ENCODE data around the gene SLC15A5. TPM values are rescaled to one million over a fixed set of nuclear protein-coding genes. Genes with fewer than 3 reads are reported as not detected.

Gene SLC15A5
- total and polyA plus RNA-seq, 12 donors, result not detected

DNA sequence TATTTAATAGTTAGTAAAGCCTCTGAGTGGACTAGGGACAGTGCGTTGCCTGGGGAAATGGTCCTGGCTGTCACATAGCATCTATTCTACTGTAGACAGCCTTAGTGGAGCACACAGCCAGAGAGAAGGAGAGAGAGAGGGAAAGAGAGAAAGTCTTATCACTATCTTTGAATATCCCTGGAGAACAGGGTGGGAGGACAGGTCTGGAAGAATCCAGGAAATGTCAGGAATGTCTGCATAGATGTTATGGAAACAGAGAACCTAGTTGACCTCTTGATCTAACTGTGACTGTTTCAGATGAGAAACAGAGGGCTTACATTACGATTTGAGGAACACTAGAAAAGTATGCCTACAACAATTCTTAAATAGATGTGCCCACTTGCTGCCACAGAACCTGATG, 92.8 kb downstream of the SLC15A5 start:
- WGBS, 2 donors, result 33 to 41% methylated on average over 2 of the region's 2 CpGs
- peaks cover 0 to 6% (median 0%) of the 10 kb centered on the region in 7 donors for H3K27me3 ChIP-seq
- intact Hi-C loops (cut with DNase I), result no loop called here
- TF ChIP-seq, protein P1, sequence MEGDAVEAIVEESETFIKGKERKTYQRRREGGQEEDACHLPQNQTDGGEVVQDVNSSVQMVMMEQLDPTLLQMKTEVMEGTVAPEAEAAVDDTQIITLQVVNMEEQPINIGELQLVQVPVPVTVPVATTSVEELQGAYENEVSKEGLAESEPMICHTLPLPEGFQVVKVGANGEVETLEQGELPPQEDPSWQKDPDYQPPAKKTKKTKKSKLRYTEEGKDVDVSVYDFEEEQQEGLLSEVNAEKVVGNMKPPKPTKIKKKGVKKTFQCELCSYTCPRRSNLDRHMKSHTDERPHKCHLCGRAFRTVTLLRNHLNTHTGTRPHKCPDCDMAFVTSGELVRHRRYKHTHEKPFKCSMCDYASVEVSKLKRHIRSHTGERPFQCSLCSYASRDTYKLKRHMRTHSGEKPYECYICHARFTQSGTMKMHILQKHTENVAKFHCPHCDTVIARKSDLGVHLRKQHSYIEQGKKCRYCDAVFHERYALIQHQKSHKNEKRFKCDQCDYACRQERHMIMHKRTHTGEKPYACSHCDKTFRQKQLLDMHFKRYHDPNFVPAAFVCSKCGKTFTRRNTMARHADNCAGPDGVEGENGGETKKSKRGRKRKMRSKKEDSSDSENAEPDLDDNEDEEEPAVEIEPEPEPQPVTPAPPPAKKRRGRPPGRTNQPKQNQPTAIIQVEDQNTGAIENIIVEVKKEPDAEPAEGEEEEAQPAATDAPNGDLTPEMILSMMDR (IDR thresholded peaks at IDR 0.05), result no peak
- no peak for ATAC-seq
- no peak for DNase-seq
- no peak overlapping the region for H3K4me3 ChIP-seq
- H3K27ac ChIP-seq, result no peak overlapping the region
- H3K4me1 ChIP-seq, result no peaks in the 10 kb centered on the region
- no peaks in the 10 kb centered on the region for H3K36me3 ChIP-seq
- H3K9me3 ChIP-seq, result peaks cover 0 to 10% (median 0%) of the 10 kb centered on the region in 11 donors

DNA sequence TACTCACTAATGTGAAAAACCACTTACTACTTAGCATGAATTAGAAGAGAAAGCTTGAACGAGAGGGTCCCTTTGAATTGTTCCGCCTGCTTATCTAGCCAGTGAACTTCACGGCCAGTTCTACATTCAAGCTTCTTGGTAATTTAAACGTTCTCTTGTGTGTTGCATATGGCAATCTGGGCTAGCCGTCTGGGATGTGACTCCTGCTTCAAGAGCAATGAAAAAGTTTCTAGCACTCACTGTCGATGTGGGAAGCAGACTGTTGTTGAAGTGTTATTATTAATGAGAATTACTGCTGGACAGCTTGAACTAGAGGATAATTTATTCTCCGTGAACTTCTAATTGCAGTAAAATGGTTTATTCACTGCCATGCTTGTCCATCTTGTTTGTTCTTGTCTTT, 93.9 kb downstream of the SLC15A5 start:
- Histone ChIP-seq H3K9me3 (peaks cover 0 to 10% (median 0%) of the 10 kb centered on the region in 11 donors), H3K4me1 (no peaks in the 10 kb centered on the region), H3K36me3 (no peaks in the 10 kb centered on the region), H3K27ac (no peak overlapping the region), H3K27me3 (peaks cover 0 to 6% (median 0%) of the 10 kb centered on the region in 7 donors), H3K4me3 (no peak overlapping the region)
- WGBS, 2 donors, result 83 to 87% methylated on average over 7 of the region's 7 CpGs
- DNase-seq (no peak), ATAC-seq (no peak)
- TF ChIP-seq, protein P1 (IDR thresholded peaks at IDR 0.05), result no peak
- intact Hi-C loops (cut with DNase I), result no loop called here

DNA sequence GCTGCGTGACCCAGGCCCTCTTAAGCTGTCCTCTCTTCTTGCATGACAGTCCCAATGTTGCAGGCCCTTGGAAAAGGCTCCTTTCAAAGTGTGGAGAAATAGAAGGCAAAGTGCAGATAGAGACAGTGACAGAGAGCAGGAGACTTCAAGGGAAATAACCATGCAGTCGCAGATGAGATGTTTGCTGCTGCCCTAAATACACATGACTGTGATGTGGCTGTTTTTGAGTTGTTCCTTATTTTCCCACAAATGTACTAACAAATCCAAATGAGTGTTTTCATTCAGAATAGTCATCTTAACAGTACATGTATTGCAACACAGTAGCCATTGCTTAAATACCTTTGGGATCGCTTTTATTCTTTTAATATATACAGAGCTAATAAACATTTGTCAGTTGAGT, 101.6 kb downstream of the SLC15A5 start:
- ATAC-seq (peak in 3 of 8 donors; percentile 52 to 63 (median 53)), DNase-seq (no peak)
- Histone ChIP-seq H3K27me3 (no peaks in the 10 kb centered on the region), H3K36me3 (no peaks in the 10 kb centered on the region), H3K4me3 (no peak overlapping the region), H3K27ac (no peak overlapping the region), H3K4me1 (no peaks in the 10 kb centered on the region), H3K9me3 (peaks cover 0 to 10% (median 0%) of the 10 kb centered on the region in 11 donors)
- WGBS, 2 donors, result 50 to 58% methylated on average over 3 of the region's 3 CpGs
- TF ChIP-seq, protein P1 (IDR thresholded peaks at IDR 0.05), result no peak
- intact Hi-C loops (cut with DNase I), result loop anchor here in 1 of 10 donors (10.0 kb wide), 1 partner anchor 129 kb away; no protein-coding TSS in a partner anchor

DNA sequence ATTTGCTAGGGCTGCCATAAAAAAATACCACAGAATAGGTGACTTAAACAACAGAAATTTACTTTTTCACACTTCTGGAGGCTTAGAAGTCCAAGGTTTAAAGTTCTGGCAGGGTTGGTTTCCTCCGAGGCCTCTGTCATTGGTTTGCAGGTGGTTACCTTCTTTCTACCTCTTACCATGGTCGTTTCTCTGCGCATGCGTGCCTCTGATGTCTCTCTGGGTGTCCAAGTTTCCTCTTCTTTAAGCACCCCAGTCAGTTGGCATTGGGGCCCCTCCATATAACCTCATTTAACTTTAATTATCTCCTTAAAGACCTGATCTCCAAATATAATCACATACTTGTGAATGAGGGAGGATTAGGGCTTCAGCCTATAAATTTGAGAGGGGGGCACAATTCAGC, 103.2 kb downstream of the SLC15A5 start:
- H3K36me3 ChIP-seq, result no peaks in the 10 kb centered on the region
- no peak overlapping the region for H3K27ac ChIP-seq
- DNase-seq (no peak), ATAC-seq (no peak)
- H3K27me3 ChIP-seq, result no peaks in the 10 kb centered on the region
- intact Hi-C loops (cut with DNase I), result loop anchor here in 1 of 10 donors (10.0 kb wide), 1 partner anchor 131 kb away; no protein-coding TSS in a partner anchor
- no peaks in the 10 kb centered on the region for H3K9me3 ChIP-seq
- H3K4me1 ChIP-seq, result no peaks in the 10 kb centered on the region
- H3K4me3 ChIP-seq, result no peak overlapping the region
- TF ChIP-seq, protein P1 (IDR thresholded peaks at IDR 0.05), result no peak
- 88 to 90% methylated on average over 4 of the region's 4 CpGs for WGBS, 2 donors
